Glutamatergic neuron (in vitro differentiated cells): ENCODE results near the gene ID3. TPM values are rescaled to one million over a fixed set of nuclear protein-coding genes. Genes with fewer than 3 reads are reported as not detected.

Experiments used
- DNase-seq: peaks from one replicate; pipeline ENCODE4 v3.0.0; 2022
- H3K27ac Mint-ChIP-seq: one replicate; pipeline ENCODE4 v1.8.0; 2020; ENCODE audit warnings: mild to moderate bottlenecking, mixed read lengths, inconsistent platforms; ENCODE audit not compliant: unreplicated experiment
- H3K27me3 Mint-ChIP-seq: one replicate; pipeline ENCODE4 v1.8.0; 2020; ENCODE audit warnings: mild to moderate bottlenecking, moderate library complexity, mixed read lengths, inconsistent platforms; ENCODE audit not compliant: unreplicated experiment
- H3K36me3 Mint-ChIP-seq: one replicate; pipeline ENCODE4 v1.8.0; 2020; ENCODE audit warnings: mild to moderate bottlenecking, mixed read lengths, inconsistent platforms; ENCODE audit not compliant: unreplicated experiment
- H3K4me1 Mint-ChIP-seq: one replicate; pipeline ENCODE4 v1.8.0; 2020; ENCODE audit warnings: mild to moderate bottlenecking, low read depth, mixed read lengths, inconsistent platforms; ENCODE audit not compliant: unreplicated experiment
- H3K4me3 Mint-ChIP-seq: one replicate; pipeline ENCODE4 v1.8.0; 2020; ENCODE audit warnings: mild to moderate bottlenecking, mixed read lengths, inconsistent platforms; ENCODE audit not compliant: unreplicated experiment
- H3K9me3 Mint-ChIP-seq: one replicate; pipeline ENCODE4 v1.8.0; 2020; ENCODE audit warnings: mild to moderate bottlenecking, moderate library complexity, mixed read lengths, inconsistent platforms; ENCODE audit not compliant: unreplicated experiment
- CTCF ChIP-seq: fragments of 200-600 bp; sonication (generic); IDR thresholded peaks from one replicate; pipeline ENCODE4 v1.5.0; 2021; ENCODE audit not compliant: partially characterized antibody, unreplicated experiment
- total RNA-seq: library from RNA; stranded (reverse); fragmentation: NEBNext Ultra II Directional; extraction: Animal tissue kit (Norgen Biotek cat#: 25700); gene quantifications from one replicate; pipeline ENCODE4 v1.2.1, GENCODE V29; 2021; ENCODE audit not compliant: unreplicated experiment

ID3 gene
- total RNA-seq, 1 donor from 2014 or later: 10.9 TPM

- Mint-ChIP-seq H3K9me3 (no peaks in the 10 kb centered on the region), H3K27me3 (peaks cover 7% of the 10 kb centered on the region), H3K27ac (no peak overlapping the region), H3K4me3 (peak overlapping the region; percentile 20), H3K4me1 (peaks cover 4% of the 10 kb centered on the region), H3K36me3 (no peaks in the 10 kb centered on the region)
- DNase-seq: peak; percentile 92
- peak; percentile 82 for TF ChIP-seq CTCF
Measured at GRCh38 chr1:23539698-23540266, 19.5 kb downstream of the ID3 start.

GRCh38 chr1:23537296-23537973, 21.9 kb downstream of the ID3 start:
- Mint-ChIP-seq H3K27ac (peak overlapping the region; percentile 70), H3K4me3 (no peak overlapping the region), H3K4me1 (peaks cover 4% of the 10 kb centered on the region), H3K9me3 (no peaks in the 10 kb centered on the region), H3K36me3 (no peaks in the 10 kb centered on the region), H3K27me3 (peaks cover 5% of the 10 kb centered on the region)
- no peak for DNase-seq
- TF ChIP-seq CTCF: no peak

- TF ChIP-seq CTCF: no peak
- Mint-ChIP-seq H3K4me1 (peaks cover 9% of the 10 kb centered on the region), H3K36me3 (no peaks in the 10 kb centered on the region), H3K27me3 (peaks cover 7% of the 10 kb centered on the region), H3K4me3 (no peak overlapping the region), H3K27ac (no peak overlapping the region), H3K9me3 (peaks cover 4% of the 10 kb centered on the region)
- DNase-seq: no peak
Measured at GRCh38 chr1:23533246-23534023, 25.9 kb downstream of the ID3 start.

- DNase-seq: no peak
- Mint-ChIP-seq H3K4me1 (peaks cover 9% of the 10 kb centered on the region), H3K4me3 (peak overlapping the region; percentile 92), H3K36me3 (no peaks in the 10 kb centered on the region), H3K9me3 (peaks cover 4% of the 10 kb centered on the region), H3K27ac (peak overlapping the region; percentile 82), H3K27me3 (peaks cover 7% of the 10 kb centered on the region)
- TF ChIP-seq CTCF: no peak
Measured at GRCh38 chr1:23531562-23532094, 27.7 kb downstream of the ID3 start.
